SKM-1 treated with dmso at 0.1 percent for 144 hours (cell line): ENCODE results near the gene OXCT2.
"Not testable (repeated sequence)": the region's sequence is repeated elsewhere in the genome, so short reads cannot be mapped to it uniquely, and the experiment has no call there.

Source experiments
- DNase-seq: peaks from one replicate; lab custom pipeline; 2025; ENCODE audit not compliant: unreplicated experiment; lab: John Stamatoyannopoulos, UW

OXCT2 gene

GRCh38 chr1:39787964-39788363, 16.8 kb upstream of the OXCT2 start:
- DNase-seq, result not testable (repeated sequence)

GRCh38 chr1:39787468-39787867, 16.3 kb upstream of the OXCT2 start:
- no peak for DNase-seq

DNA sequence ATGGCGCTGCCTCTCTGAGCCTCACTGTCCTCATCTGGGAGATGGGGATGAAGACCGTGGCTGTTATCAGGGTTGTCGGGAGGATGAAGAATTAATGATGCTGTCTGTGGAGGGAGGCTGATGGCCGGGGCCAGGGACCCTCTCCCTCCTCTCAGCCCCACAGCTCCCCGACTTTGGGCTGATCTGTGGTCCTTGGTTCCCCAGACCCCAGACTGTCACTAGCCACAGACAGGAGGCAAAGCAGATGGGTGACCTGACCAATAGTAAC, 15.9 kb upstream of the OXCT2 start:
- DNase-seq, result not testable (repeated sequence)

GRCh38 chr1:39786303-39787107, 15.4 kb upstream of the OXCT2 start:
- DNase-seq, result not testable (repeated sequence)

- DNase-seq, result not testable (repeated sequence)
These were observed 11.5 kb upstream of the OXCT2 start for GRCh38 chr1:39782685-39783084.

- DNase-seq, result no peak
These were observed 11.0 kb upstream of the OXCT2 start for GRCh38 chr1:39782103-39782502.

DNA sequence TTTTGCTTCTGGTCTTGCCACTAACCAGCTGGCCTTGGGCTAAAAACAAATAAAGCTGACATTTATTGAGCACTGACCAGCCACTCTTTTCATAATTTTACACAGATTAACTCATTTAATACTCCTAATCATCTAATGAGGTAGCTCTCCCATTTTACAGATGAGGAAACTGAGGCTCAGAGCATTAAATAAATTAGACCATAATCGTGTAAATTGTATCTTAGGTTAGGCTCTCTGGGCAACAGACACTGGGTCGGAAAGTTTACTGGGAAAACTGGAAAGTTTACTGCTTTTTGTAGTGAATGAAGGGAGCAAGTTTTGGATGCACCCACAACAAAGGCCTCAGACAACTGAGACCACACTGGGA, 10.2 kb upstream of the OXCT2 start:
- no peak for DNase-seq

GRCh38 chr1:39779821-39780220, 8.7 kb upstream of the OXCT2 start:
- DNase-seq, result no peak

DNA sequence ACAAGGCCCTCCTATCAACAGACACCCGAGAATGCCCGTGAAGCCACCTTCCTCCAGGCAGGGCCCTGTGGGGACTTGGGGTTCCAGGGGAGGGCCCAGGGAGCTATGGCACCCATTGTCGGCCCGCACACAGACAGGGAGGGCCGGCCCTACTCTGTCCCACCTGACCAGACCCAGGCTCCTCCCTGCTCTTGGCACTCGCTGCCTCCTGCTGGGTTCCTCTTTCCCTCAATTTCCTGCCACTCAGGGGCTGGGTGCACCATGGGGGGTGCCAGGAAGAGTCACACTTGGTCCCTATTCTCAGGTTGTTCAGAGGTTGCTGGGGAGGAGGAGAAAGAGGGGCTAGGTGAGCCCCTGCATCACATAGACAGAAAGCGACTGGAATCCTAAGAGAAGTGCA, 8.0 kb upstream of the OXCT2 start:
- DNase-seq, result no peak

DNA sequence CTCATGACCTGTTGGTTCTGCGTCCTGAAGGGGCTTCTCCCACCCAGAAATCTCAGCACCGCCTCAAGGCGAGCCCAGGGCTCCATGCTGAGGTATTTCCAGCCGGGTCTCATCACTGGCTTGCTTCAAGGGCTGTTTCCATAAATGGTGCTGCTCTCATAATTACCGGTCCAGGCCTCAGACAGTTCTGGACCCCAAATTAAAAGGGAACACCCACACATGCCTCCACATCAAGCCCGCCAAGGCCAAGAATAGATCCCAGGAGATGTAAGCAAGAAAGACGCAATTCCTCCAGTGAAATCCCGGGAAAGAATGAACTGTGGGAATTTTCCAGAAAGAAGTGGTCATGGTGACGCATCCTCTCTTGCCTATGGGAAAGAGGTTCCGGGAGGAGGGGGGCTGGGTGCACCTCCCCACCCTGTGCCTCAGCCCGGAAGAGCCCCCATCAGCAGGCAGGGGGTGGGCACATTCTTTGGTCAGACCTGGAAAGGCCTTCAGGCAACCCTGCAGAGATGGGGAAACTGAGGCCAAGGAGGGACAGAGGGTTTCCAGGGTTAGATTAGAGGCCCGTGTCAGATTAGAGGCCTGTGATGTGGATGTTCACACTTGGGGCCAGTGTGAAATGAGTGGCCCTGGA, 7.4 kb upstream of the OXCT2 start:
- DNase-seq, result not testable (repeated sequence)

GRCh38 chr1:39777896-39778295, 6.7 kb upstream of the OXCT2 start:
- DNase-seq, result not testable (repeated sequence)

DNA sequence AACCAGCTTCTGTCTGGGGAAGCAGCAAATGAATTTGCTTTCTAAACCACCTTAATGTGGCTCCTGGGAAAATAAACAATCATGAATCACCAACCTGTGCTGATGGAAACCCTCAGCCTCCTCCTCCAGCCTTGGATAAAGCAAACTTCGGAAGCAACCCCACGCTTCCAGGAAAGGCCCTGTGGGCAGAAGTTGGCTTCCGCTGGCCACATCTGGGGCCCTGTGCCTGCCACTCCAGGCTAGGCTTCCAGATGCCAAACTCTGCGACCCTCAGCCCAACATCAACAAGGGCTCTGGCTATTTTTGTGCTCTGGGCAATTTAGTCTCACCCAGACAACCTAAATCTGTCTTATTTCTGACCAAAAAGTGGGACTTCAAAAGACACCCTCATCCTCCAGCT, 6.2 kb upstream of the OXCT2 start:
- DNase-seq, result no peak

- no peak for DNase-seq
These were observed 5.7 kb upstream of the OXCT2 start for GRCh38 chr1:39776886-39777285.

- DNase-seq, result no peak
These were observed 5.2 kb upstream of the OXCT2 start for GRCh38 chr1:39776400-39776713.

DNA sequence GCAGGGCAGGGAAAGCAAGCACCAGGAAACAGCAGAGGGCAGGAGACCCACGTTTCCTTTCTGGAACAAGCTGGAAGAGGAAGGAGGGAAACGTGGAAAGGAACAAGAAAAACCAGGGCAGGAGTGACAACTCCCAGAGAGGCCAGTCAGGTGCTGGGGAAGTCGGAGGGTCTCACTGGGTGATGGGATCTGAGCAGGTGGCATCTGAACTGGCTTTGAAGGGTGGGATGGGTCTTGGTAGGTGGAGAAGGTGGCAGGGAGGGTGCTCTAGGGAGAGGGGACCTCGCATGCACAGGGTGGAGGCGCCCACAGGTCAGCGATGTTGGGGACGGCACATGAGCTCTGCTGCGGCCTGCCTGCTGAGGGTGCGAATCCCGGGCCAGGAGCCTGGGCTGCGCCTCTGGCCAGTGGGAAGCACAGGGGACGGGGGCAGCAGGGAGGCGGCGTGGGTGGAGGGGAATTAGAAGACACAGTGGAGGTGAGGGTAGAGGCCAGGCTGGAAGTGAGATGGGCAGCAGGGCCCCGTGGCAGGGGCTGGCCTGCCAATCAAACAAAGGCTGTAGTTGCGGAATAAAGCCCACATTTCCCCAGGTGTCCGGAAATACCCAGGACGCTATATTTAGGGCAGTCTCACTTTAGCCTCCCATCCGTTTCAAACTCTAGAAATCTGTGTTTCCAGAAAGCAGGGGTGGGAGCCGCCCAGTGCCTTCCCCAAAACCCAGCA, 4.7 kb upstream of the OXCT2 start:
- not testable (repeated sequence) for DNase-seq

DNA sequence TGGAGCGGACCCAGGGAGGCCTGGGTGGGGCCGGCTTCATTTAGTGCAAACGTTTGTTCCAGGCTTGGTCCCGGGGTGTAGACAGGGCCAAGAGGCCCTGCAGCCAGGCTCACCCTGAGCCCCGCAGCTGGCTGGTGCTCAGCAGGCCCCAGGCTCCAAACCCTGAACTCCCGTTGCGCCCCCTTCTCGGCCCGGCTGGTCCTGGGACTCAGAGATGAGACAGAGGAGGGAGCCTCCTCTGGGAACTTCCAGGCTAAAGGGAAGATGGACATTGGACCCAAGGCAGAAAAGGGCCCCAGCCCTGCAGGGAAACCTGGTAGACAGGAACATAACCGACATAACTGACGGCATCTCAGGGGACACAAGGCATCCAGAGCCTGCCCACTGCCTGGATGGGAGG, 4.0 kb upstream of the OXCT2 start:
- DNase-seq, result not testable (repeated sequence)

GRCh38 chr1:39773369-39773979, 2.3 kb upstream of the OXCT2 start:
- DNase-seq, result not testable (repeated sequence)

DNA sequence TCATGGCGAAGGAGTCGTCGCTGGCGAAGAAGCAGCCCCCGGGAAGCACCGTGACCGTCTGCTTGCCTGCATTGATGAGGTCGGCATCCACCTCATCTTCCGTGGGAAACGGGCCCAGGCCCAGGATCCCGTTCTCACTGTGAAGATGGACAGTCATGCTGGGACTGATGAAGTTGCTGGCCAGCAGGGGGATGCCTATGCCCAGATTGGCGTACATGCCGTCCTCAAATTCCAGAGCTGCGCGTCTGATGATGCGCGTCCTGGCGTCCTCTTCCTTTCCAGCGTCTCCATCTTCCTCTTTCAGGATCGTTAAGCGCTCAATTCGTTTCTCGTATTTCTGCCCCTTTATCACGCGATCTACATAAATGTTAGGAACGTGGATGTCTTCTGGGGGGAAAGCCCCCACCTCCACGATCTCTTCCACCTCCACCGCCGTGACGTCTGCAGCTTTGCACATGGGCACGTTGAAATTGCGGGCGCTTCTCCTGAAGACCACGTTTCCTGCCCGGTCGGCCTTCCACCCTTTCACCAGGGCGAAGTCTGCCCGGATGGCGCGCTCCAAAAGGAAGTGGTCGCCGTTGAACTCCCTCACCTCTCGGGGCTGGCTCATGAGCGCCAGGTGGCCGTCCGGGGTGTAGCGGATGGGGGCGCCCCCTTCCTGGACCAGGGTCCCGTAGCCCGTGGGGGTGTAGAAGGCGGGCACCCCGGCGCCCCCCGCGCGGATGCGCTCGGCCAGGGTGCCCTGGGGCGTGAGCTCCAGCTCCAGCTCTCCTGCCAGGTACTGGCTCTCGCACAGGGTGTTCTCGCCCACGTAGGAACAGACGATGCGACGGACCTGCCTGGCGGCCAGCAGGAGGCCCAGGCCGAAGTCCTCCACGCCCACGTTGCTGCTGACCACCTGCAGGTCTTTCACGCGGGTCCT, 787 bp downstream of the OXCT2 start:
- not testable (repeated sequence) for DNase-seq

DNA sequence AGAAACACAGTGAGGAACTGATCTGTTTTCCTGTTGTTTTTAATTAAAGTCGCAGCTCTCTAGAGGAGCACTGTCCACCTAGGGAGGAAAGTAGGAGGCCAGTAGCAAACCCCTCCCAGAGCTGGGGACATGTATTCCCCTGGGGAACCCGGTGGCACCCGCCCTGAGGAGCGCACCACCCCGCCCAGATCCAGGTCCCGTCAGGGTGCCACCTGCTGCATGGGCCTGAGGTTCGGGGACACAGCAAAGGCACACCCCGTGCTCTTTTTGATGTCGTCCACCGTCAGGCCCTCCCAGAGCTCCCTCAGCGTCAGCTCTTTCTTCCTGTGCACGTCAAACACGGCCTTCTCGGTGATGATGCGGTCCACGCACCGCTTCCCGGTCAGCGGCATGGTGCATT, 1.6 kb downstream of the OXCT2 start:
- DNase-seq, result not testable (repeated sequence)

GRCh38 chr1:39766466-39766865, 4.7 kb downstream of the OXCT2 start:
- DNase-seq, result not testable (repeated sequence)

- DNase-seq, result not testable (repeated sequence)
These were observed 6.6 kb downstream of the OXCT2 start for GRCh38 chr1:39764512-39764911.
